ENCODE results near the gene KCNK10. TPM values are rescaled to one million over a fixed set of nuclear protein-coding genes. Genes with fewer than 3 reads are reported as not detected.

Gene KCNK10
- total RNA-seq, 4 donors from 2014 or later = not detected

DNA sequence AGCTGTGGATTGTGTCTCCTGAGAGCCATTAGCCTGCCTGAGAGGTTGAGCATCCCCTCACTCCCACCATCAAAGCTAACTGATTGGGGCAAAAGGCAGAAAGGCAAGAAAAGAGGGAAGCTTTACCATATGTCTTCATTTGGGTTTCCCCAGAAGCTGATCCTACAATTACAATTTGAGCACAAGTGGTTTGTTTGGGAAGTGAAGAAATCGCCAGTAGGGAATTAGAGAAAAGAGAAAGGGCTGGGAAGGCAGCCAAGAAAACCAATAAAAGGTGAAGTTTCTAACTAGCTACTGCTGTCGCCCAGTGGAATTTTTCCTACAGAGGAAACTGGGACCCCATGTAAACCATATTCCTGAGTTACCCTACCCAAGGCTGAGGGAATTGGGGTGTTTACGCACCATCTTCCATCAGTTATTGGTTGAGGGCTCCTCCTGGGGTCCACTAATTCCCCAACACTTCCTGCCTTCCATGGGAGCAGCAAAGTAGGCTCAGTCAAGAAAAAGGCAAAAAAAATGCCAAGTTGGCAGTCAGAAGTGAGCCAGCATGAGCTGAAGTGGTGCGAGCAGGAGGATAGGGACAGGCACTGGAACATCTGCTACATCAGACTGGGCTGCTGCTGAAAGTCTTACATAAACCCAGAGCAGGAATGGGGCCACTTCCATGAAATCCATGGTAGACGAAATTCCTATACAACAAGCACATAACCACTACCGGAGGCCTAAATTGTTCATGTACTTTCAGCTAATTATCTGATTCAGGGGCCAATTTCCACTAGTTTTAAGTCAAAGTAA, 17.3 kb downstream of the KCNK10 start:
- no peak for TF ChIP-seq CTCF (IDR thresholded peaks at IDR 0.05; ENCODE audit: low read depth)

DNA sequence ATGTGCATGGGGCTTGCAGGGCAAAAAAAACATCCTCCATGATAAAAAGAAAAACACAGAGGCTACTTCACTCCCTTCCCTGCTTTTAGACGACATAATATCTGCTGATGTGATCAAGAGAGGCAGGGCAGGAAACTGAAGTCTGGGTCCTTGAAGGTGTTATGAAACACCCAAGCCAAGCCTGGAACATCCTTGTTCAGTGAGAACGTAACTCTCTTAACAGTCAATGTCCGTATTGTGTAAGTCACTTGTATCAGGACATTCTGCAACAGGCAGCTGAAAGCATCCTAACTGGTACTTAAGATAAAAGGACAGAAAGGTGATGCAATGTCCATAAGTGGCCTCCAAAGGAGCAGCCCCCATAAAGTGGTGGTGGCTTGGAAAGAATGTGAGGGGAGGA, 20.0 kb downstream of the KCNK10 start:
- no peak for TF ChIP-seq CTCF (IDR thresholded peaks at IDR 0.05; ENCODE audit: low read depth)

- no peak for TF ChIP-seq CTCF (IDR thresholded peaks at IDR 0.05; ENCODE audit: low read depth)
Observed at GRCh38 chr14:88301381-88301780, 21.7 kb downstream of the KCNK10 start.

DNA sequence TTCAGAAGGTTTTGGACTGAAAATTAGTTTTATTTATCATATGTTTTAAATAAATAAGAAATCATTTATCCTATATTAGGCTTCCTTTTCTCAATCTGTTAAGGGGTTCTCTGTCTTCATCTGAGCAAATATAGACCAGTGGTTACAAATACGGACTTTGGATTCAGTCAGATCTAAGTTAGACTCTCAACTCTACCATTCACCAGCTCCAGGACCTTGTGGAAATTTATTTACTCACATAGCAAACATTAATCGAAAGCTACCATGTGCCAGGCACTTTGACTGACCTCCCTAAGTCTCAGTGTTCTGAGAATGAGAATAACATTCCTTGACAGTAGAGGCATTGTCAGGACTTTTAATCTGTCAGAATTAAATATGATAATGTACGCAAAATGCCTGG, 22.3 kb downstream of the KCNK10 start:
- TF ChIP-seq CTCF (IDR thresholded peaks at IDR 0.05; ENCODE audit: low read depth) = no peak

GRCh38 chr14:88299865-88300530, 23.1 kb downstream of the KCNK10 start:
- TF ChIP-seq CTCF (IDR thresholded peaks at IDR 0.05; ENCODE audit: low read depth) = no peak

GRCh38 chr14:88297306-88297705, 25.8 kb downstream of the KCNK10 start:
- no peak for TF ChIP-seq CTCF (IDR thresholded peaks at IDR 0.05; ENCODE audit: low read depth)

DNA sequence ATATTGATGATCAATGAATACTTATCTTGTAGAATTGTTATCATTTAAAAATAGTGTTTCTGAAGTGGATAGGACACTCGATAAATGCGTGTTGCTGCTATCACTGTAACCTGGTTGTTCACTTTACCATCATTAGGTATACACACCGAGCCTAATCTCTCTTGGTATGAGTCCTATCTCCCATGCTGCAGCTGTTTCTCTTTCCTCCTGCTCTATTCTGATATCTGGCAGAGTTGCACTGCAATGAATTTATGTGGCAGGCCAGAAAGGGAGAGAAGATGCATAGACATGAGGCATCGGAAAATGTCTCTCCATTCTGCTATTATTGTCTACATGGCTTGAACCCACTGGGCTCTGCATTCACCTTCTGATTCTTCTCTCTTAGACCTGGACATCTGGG, 26.7 kb downstream of the KCNK10 start:
- no peak for TF ChIP-seq CTCF (IDR thresholded peaks at IDR 0.05; ENCODE audit: low read depth)

Data from subcutaneous adipose tissue (tissue), 4 donors.